Measurements from ENCODE around the gene C2orf15. TPM values are rescaled to one million over a fixed set of nuclear protein-coding genes. Genes with fewer than 3 reads are reported as not detected.

C2orf15 gene
- total and polyA plus RNA-seq, 2 donors (not counting 1 experiment from before 2014, with no cell fraction given): 1.0 to 1.1 TPM

GRCh38 chr2:99156891-99157290, 15.4 kb downstream of the C2orf15 start:
- Histone ChIP-seq H3K27me3 (replicated peaks in 1 of 4; ENCODE audit: control extremely low read depth in 1 of 4, control insufficient read depth in 3 of 4, insufficient read depth in 4 of 4, low read length in 3 of 4) (no peaks in the 10 kb centered on the region), H3K4me2 (replicated peaks; ENCODE audit: low read depth, low read length, poor library complexity, severe bottlenecking) (peak overlapping the region; percentile 23), H3K9ac (ENCODE audit: low read length) (no peak overlapping the region), H3K27ac (ENCODE audit: low read length in 2 of 2) (peak overlapping the region; percentile 50 to 53), H3K4me1 (ENCODE audit: control insufficient read depth in 2 of 2, insufficient read depth in 2 of 2, low read length in 2 of 2) (peaks cover 27 to 29% of the 10 kb centered on the region in 2 donors), H3K79me2 (ENCODE audit: control insufficient read depth, insufficient read depth, low read length) (peaks cover 28% of the 10 kb centered on the region), H4K20me1 (ENCODE audit: control insufficient read depth, insufficient read depth, low read length, poor library complexity, severe bottlenecking) (no peaks in the 10 kb centered on the region), H3K4me3 (ENCODE audit: control extremely low read depth in 1 of 5, extremely low read depth in 1 of 5, insufficient read depth in 1 of 5, low read depth in 2 of 5, low read length in 4 of 5) (no peak overlapping the region), H3K9me3 (ENCODE audit: control extremely low read depth in 1 of 3, control insufficient read depth in 2 of 3, insufficient read depth in 1 of 3, low read length in 2 of 3) (no peaks in the 10 kb centered on the region), H3K36me3 (replicated peaks in 1 of 2; ENCODE audit: control extremely low read depth in 1 of 2, control insufficient read depth in 1 of 2, extremely low read depth in 1 of 2, insufficient read depth in 2 of 2, low read length in 1 of 2) (peaks cover 4 to 7% of the 10 kb centered on the region in 2 experiments), H2AFZ (ENCODE audit: insufficient read depth, low read depth, low read length, poor library complexity, severe bottlenecking) (no peak overlapping the region)
- TF ChIP-seq CTCF (IDR thresholded peaks at IDR 0.05): no peak
- TF ChIP-seq EZH2 (IDR thresholded peaks at IDR 0.05; ENCODE audit: borderline replicate concordance, insufficient read depth, low read depth, low read length, poor library complexity, severe bottlenecking): no peak
- ATAC-seq (ENCODE audit: low read depth) (peak; percentile 19), DNase-seq (peak; percentile 74)
- H3K4me1 Mint-ChIP-seq: peaks cover 47% of the 10 kb centered on the region
- H3K27me3 Mint-ChIP-seq: no peaks in the 10 kb centered on the region
- intact Hi-C loops (cut with micrococcal nuclease): loop anchor here (10.0 kb wide), 1 partner anchor 1088 kb away; no protein-coding TSS in a partner anchor
- ChIA-PET POLR2A (interaction anchor here (3.8 kb wide), 1 partner anchor 16 kb away, joined by 31 read pairs; the partner anchor contains the start of gene C2orf15), CTCF (interaction anchor here (1.2 to 4.8 kb wide), 6 partner anchors 16 to 700 kb away, joined by 3 to 24 read pairs (median 6); partner anchors contain the start of genes C2orf15, EIF5B, MITD1 and TXNDC9)
- peak overlapping the region; percentile 85 for H3K27ac Mint-ChIP-seq
- H3K4me3 Mint-ChIP-seq: no peak overlapping the region
- no peaks in the 10 kb centered on the region for H3K9me3 Mint-ChIP-seq (ENCODE audit: insufficient read depth)
- WGBS (ENCODE audit: insufficient coverage): 0% methylated on average over 1 of the region's 1 CpG

GRCh38 chr2:99158599-99158998, 17.1 kb downstream of the C2orf15 start:
- Mint-ChIP-seq H3K9me3 (ENCODE audit: insufficient read depth) (no peaks in the 10 kb centered on the region), H3K4me1 (peaks cover 47% of the 10 kb centered on the region), H3K4me3 (no peak overlapping the region), H3K27me3 (no peaks in the 10 kb centered on the region), H3K27ac (peak overlapping the region; percentile 28)
- no peaks in the 10 kb centered on the region for H4K20me1 ChIP-seq (ENCODE audit: control insufficient read depth, insufficient read depth, low read length, poor library complexity, severe bottlenecking)
- ATAC-seq (ENCODE audit: low read depth) (no peak), DNase-seq (no peak)
- peaks cover 28% of the 10 kb centered on the region for H3K79me2 ChIP-seq (ENCODE audit: control insufficient read depth, insufficient read depth, low read length)
- H3K4me1 ChIP-seq (ENCODE audit: control insufficient read depth in 2 of 2, insufficient read depth in 2 of 2, low read length in 2 of 2): peaks cover 27 to 29% of the 10 kb centered on the region in 2 donors
- no peak overlapping the region for H3K4me3 ChIP-seq (ENCODE audit: control extremely low read depth in 1 of 5, extremely low read depth in 1 of 5, insufficient read depth in 1 of 5, low read depth in 2 of 5, low read length in 4 of 5)
- H3K27ac ChIP-seq (ENCODE audit: low read length in 2 of 2): peak overlapping the region in 1 of 2 donors; percentile 20
- no peak overlapping the region for H3K4me2 ChIP-seq (replicated peaks; ENCODE audit: low read depth, low read length, poor library complexity, severe bottlenecking)
- WGBS (ENCODE audit: insufficient coverage): no CpG with 5 or more reads among the region's 5 CpGs
- peaks cover 8 to 9% of the 10 kb centered on the region in 2 experiments for H3K36me3 ChIP-seq (replicated peaks in 1 of 2; ENCODE audit: control extremely low read depth in 1 of 2, control insufficient read depth in 1 of 2, extremely low read depth in 1 of 2, insufficient read depth in 2 of 2, low read length in 1 of 2)
- CTCF ChIA-PET: interaction anchor here (1.1 to 4.8 kb wide), 3 partner anchors 9 to 73 kb away, joined by 4 to 24 read pairs (median 5); partner anchors contain the start of gene C2orf15
- H3K9ac ChIP-seq (ENCODE audit: low read length): no peak overlapping the region
- H2AFZ ChIP-seq (ENCODE audit: insufficient read depth, low read depth, low read length, poor library complexity, severe bottlenecking): no peak overlapping the region
- H3K9me3 ChIP-seq (ENCODE audit: control extremely low read depth in 1 of 3, control insufficient read depth in 2 of 3, insufficient read depth in 1 of 3, low read length in 2 of 3): no peaks in the 10 kb centered on the region
- POLR2A ChIA-PET: no interaction called here
- no peaks in the 10 kb centered on the region for H3K27me3 ChIP-seq (replicated peaks in 1 of 4; ENCODE audit: control extremely low read depth in 1 of 4, control insufficient read depth in 3 of 4, insufficient read depth in 4 of 4, low read length in 3 of 4)
- TF ChIP-seq CTCF (IDR thresholded peaks at IDR 0.05) (no peak), EZH2 (IDR thresholded peaks at IDR 0.05; ENCODE audit: borderline replicate concordance, insufficient read depth, low read depth, low read length, poor library complexity, severe bottlenecking) (no peak)
- intact Hi-C loops (cut with micrococcal nuclease): loop anchor here (10.0 kb wide), 1 partner anchor 1086 kb away; no protein-coding TSS in a partner anchor

All from B cell (primary cell).